Left ventricle myocardium inferior (tissue), 1 donor: ENCODE results near the gene HTR5A. TPM values are rescaled to one million over a fixed set of nuclear protein-coding genes. Genes with fewer than 3 reads are reported as not detected.

Experiments used
- DNase-seq: peaks from one replicate; pipeline ENCODE4 v3.0.0-alpha.2; 2020
- H3K27ac ChIP-seq: fragments of 200-600 bp; replicated peaks from 2 replicates; pipeline ENCODE4 v1.8.0; 2021
- H3K27me3 ChIP-seq: fragments of 200-600 bp; 2 replicates; pipeline ENCODE4 v1.8.0; 2021; ENCODE audit warnings: low read depth
- H3K36me3 ChIP-seq: fragments of 200-600 bp; 2 replicates; pipeline ENCODE4 v1.8.0; 2021
- H3K4me1 ChIP-seq: fragments of 200-600 bp; 2 replicates; pipeline ENCODE4 v1.8.0; 2021
- H3K4me3 ChIP-seq: fragments of 200-600 bp; 2 replicates; pipeline ENCODE4 v1.8.0; 2021; ENCODE audit warnings: mild to moderate bottlenecking, moderate library complexity
- H3K9me3 ChIP-seq: fragments of 200-600 bp; replicated peaks from 2 replicates; pipeline ENCODE4 v1.8.0; 2021
- intact Hi-C: fragments of 100-400 bp; cut with micrococcal nuclease; formaldehyde crosslinking; loops from one replicate; pipeline ENCODE4 v1.11.0; 2022
- total RNA-seq: library from RNA; stranded (reverse); fragmentation: NEBNext Ultra II Directional; extraction: Animal tissue kit (Norgen Biotek cat#: 25700); gene quantifications from one replicate; pipeline ENCODE4 v1.2.1, GENCODE V29; 2021
- TF ChIP-seq, protein P1 (sequence below): fragments of 200-600 bp; IDR thresholded peaks from 2 replicates; pipeline ENCODE4 v1.8.0; 2021; ENCODE audit warnings: antibody characterized with exemption, mild to moderate bottlenecking, borderline replicate concordance
- donor health status: DM: no; HTN: yes; CAD: no; lungs with severe emphysema.

Gene HTR5A
- total RNA-seq, 1 donor from 2014 or later = not detected

DNA sequence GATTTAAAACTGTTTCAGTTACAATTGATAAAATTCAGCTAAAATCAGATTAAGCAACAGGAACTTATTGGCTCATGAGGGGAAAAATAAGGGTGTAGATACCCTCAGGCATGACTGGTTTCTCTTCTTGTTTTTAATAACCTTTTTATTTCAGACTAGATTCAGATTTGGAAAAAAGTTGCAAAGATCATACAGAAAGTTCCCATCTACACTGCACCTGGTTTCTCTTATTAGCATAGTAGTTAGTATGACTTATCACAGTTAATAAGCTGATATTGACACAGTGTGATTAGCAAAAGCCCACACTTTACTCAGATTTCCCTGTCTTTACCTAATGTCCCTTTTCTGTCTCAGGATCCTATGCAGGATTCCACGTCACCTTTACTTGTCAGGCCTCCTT is 53.3 kb downstream of the HTR5A start:
- Histone ChIP-seq H3K9me3 (peaks cover 23% of the 10 kb centered on the region), H3K36me3 (no peaks in the 10 kb centered on the region), H3K4me1 (no peaks in the 10 kb centered on the region), H3K4me3 (no peak overlapping the region), H3K27ac (no peak overlapping the region), H3K27me3 (peaks cover 40% of the 10 kb centered on the region)
- TF ChIP-seq, protein P1, sequence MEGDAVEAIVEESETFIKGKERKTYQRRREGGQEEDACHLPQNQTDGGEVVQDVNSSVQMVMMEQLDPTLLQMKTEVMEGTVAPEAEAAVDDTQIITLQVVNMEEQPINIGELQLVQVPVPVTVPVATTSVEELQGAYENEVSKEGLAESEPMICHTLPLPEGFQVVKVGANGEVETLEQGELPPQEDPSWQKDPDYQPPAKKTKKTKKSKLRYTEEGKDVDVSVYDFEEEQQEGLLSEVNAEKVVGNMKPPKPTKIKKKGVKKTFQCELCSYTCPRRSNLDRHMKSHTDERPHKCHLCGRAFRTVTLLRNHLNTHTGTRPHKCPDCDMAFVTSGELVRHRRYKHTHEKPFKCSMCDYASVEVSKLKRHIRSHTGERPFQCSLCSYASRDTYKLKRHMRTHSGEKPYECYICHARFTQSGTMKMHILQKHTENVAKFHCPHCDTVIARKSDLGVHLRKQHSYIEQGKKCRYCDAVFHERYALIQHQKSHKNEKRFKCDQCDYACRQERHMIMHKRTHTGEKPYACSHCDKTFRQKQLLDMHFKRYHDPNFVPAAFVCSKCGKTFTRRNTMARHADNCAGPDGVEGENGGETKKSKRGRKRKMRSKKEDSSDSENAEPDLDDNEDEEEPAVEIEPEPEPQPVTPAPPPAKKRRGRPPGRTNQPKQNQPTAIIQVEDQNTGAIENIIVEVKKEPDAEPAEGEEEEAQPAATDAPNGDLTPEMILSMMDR = no peak
- intact Hi-C loops = no loop called here
- DNase-seq = no peak

DNA sequence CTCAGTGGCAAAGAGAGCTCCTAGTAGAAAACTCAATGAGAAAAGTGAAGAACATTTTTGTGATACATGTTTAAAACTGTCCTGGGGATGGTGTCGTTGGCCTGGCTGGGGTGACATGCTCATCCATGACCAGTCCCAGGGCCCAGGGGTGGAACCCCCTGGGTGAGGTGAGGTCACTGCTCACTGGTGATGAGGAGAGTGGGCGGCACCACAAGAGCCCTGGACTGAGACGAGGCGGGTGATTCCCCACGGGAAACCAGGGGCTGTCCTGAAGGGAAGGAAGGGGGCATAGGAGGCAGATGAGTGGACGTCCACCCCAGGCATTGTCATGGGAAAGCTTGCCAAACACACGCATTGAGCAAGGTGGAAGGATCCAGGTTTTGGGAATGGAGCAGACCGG is 54.6 kb downstream of the HTR5A start:
- TF ChIP-seq, protein P1 = no peak

DNA sequence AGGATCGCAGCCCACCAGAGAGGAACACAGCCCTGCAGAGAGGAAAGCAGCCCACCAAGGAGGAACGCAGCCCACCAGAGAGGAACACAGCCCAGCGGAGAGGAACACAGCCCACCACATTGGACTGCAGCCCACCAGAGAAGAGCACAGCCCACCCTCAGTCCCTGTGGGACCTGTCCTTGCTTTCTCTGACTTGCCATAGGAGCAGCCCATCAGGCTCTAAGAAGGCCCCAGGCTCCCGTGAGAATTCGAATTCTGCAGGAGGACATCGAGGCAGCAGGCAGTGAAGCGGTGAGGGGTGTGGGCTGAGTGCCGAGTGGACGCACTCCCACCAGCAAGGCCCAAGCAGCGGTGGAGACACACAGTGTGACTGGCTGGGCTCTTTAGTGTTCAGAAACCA is 59.1 kb downstream of the HTR5A start:
- TF ChIP-seq, protein P1 = no peak
- DNase-seq = no peak
- Histone ChIP-seq H3K27me3 (peaks cover 46% of the 10 kb centered on the region), H3K9me3 (no peaks in the 10 kb centered on the region), H3K4me1 (no peaks in the 10 kb centered on the region), H3K36me3 (no peaks in the 10 kb centered on the region), H3K4me3 (no peak overlapping the region), H3K27ac (no peak overlapping the region)
- intact Hi-C loops = no loop called here

More for the DNA sequence above, 54.6 kb downstream of the HTR5A start:
- no peaks in the 10 kb centered on the region for H3K36me3 ChIP-seq
- no peaks in the 10 kb centered on the region for H3K4me1 ChIP-seq
- H3K9me3 ChIP-seq = peaks cover 16% of the 10 kb centered on the region
- H3K4me3 ChIP-seq = no peak overlapping the region
- H3K27ac ChIP-seq = no peak overlapping the region
- H3K27me3 ChIP-seq = peaks cover 45% of the 10 kb centered on the region
- no peak for DNase-seq
- intact Hi-C loops = no loop called here

DNA sequence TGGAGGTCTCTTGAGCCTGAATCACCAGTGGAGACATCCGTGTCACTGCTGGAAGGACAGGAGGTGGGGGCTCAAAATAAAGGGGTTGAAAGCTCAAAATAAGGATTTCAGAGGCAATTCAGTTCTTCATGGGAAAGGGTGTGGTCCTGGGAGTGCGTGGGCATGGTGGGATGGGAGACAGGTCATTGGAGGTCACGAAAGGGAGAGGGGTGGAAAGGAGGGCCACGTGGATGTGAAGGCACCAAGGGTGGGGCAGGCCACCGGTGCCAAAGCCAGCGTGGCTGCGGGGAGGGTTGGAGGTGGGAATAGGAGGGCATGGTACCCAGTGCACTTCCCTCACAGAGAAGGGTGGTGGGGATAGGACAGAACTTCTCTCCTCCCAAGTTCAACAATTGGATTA is 59.7 kb downstream of the HTR5A start:
- TF ChIP-seq, protein P1 = no peak
- no peak for DNase-seq
- intact Hi-C loops = no loop called here
- Histone ChIP-seq H3K36me3 (no peaks in the 10 kb centered on the region), H3K27ac (no peak overlapping the region), H3K27me3 (peaks cover 44% of the 10 kb centered on the region), H3K9me3 (no peaks in the 10 kb centered on the region), H3K4me3 (no peak overlapping the region), H3K4me1 (no peaks in the 10 kb centered on the region)

DNA sequence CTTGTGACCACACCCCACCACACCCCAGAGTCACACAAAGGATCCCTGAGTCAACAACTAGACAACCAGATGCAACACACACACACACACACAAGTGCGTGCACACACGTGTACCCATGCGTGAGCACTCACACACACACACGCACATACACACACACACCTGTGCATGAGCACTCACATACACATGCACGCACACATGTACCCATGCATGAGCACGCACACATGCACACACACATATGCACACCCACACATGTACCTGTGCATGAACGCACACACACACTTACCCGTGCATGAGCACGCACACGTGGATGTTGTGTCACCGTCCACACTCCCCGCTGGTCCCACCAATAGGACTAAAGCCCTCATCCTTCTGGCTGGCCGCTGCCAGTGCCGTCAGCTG is 60.4 kb downstream of the HTR5A start:
- Histone ChIP-seq H3K9me3 (no peaks in the 10 kb centered on the region), H3K36me3 (no peaks in the 10 kb centered on the region), H3K27ac (no peak overlapping the region), H3K27me3 (peaks cover 41% of the 10 kb centered on the region), H3K4me3 (no peak overlapping the region), H3K4me1 (no peaks in the 10 kb centered on the region)
- TF ChIP-seq, protein P1 = no peak
- no peak for DNase-seq
- intact Hi-C loops = no loop called here

DNA sequence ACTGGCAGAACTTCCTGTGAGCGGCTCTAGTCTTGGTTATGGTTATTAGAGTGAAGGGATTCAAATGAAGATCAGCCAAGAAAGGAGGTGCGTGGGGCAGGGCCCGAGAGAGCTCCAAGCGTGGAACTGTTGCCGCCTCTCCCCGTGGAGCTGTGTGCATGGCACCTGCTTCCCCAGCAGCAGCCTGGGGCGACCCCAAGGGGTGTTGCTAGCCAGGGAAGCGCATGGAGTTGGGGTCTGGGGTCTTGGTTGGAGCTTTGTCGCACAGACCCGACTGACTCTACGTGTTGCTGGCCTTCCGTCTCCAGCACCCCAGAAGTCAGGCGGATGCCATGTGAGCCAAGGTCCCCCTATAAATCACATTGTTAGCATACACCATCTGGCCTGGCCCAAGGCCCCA is 61.0 kb downstream of the HTR5A start:
- no peak overlapping the region for H3K27ac ChIP-seq
- no peak for DNase-seq
- no peak overlapping the region for H3K4me3 ChIP-seq
- peaks cover 40% of the 10 kb centered on the region for H3K27me3 ChIP-seq
- no peaks in the 10 kb centered on the region for H3K9me3 ChIP-seq
- intact Hi-C loops = no loop called here
- H3K36me3 ChIP-seq = no peaks in the 10 kb centered on the region
- TF ChIP-seq, protein P1 = no peak
- no peaks in the 10 kb centered on the region for H3K4me1 ChIP-seq
